ENCODE results near the gene ATP13A5.

Gene ATP13A5

DNA sequence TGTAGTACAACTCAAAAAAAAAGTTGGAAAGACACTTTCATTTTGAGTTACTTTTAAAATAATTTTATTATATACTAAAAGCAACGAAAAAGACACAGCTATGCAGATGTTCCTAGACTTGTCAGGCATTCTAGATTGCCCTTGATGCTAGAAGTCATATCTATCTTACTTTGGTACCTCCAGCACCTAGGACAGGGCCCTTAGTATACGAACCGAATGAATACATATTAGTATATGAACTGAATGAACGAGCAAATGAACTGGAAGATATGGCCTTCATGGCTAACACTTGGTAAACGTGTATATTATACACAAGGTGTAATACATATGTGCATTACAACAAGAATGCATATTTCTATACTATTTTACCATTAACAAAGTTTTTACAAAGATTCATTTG lies 24.1 kb downstream of the ATP13A5 start:
- Histone ChIP-seq H3K4me1 (no peaks in the 10 kb centered on the region), H3K4me3 (ENCODE audit: low read depth, low read length) (no peak overlapping the region), H3K9me3 (no peaks in the 10 kb centered on the region), H3K27me3 (peaks cover 10% of the 10 kb centered on the region), H3K36me3 (no peaks in the 10 kb centered on the region)
- TF ChIP-seq, protein P1, sequence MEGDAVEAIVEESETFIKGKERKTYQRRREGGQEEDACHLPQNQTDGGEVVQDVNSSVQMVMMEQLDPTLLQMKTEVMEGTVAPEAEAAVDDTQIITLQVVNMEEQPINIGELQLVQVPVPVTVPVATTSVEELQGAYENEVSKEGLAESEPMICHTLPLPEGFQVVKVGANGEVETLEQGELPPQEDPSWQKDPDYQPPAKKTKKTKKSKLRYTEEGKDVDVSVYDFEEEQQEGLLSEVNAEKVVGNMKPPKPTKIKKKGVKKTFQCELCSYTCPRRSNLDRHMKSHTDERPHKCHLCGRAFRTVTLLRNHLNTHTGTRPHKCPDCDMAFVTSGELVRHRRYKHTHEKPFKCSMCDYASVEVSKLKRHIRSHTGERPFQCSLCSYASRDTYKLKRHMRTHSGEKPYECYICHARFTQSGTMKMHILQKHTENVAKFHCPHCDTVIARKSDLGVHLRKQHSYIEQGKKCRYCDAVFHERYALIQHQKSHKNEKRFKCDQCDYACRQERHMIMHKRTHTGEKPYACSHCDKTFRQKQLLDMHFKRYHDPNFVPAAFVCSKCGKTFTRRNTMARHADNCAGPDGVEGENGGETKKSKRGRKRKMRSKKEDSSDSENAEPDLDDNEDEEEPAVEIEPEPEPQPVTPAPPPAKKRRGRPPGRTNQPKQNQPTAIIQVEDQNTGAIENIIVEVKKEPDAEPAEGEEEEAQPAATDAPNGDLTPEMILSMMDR (IDR thresholded peaks at IDR 0.05; ENCODE audit: low read depth, low read length): no peak
- no peak for DNase-seq

DNA sequence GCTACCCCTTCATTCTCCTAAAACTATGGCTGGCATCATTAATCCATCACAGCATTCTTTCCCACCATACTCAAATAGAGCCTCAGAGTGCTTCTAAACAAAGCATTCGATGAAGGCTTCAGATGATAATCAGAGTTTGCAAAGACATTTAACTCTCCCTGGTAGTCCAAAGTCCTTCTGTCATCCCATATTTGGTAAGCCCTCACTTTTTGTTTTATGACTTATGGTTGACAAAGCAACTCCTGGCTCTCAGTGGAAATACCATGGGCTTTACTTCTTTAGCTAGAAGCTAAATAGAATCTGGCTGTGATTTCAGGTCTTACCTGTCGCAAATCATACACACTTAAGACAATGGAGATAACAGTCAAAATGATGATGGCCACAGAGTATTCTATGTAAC lies 27.8 kb downstream of the ATP13A5 start:
- DNase-seq: no peak
- Histone ChIP-seq H3K36me3 (no peaks in the 10 kb centered on the region), H3K9me3 (no peaks in the 10 kb centered on the region), H3K4me1 (no peaks in the 10 kb centered on the region), H3K4me3 (ENCODE audit: low read depth, low read length) (no peak overlapping the region), H3K27me3 (peaks cover 10% of the 10 kb centered on the region)
- TF ChIP-seq, protein P1 (IDR thresholded peaks at IDR 0.05; ENCODE audit: low read depth, low read length): no peak

DNA sequence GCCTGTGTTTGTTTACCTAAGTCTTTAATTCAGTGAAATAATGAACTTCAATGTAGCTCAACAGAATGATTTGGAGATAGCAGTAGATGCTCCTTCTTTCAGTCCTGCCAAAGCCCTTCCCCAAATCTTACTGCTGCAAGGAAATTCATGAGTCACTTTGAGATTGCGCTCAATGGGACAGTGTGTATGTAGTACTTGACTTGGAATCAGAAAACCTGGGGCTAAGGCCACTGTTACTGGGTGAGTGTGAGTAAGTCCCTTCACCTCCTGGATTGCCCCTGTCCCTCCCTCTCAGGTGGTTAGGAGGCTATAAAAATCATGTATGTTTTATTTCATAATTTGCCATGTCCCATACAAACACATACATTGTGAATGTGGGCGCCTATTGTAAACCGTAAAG lies 29.9 kb downstream of the ATP13A5 start:
- TF ChIP-seq, protein P1 (IDR thresholded peaks at IDR 0.05; ENCODE audit: low read depth, low read length): no peak
- Histone ChIP-seq H3K36me3 (no peaks in the 10 kb centered on the region), H3K27me3 (peaks cover 7% of the 10 kb centered on the region), H3K4me1 (no peaks in the 10 kb centered on the region), H3K4me3 (ENCODE audit: low read depth, low read length) (no peak overlapping the region), H3K9me3 (no peaks in the 10 kb centered on the region)
- no peak for DNase-seq

DNA sequence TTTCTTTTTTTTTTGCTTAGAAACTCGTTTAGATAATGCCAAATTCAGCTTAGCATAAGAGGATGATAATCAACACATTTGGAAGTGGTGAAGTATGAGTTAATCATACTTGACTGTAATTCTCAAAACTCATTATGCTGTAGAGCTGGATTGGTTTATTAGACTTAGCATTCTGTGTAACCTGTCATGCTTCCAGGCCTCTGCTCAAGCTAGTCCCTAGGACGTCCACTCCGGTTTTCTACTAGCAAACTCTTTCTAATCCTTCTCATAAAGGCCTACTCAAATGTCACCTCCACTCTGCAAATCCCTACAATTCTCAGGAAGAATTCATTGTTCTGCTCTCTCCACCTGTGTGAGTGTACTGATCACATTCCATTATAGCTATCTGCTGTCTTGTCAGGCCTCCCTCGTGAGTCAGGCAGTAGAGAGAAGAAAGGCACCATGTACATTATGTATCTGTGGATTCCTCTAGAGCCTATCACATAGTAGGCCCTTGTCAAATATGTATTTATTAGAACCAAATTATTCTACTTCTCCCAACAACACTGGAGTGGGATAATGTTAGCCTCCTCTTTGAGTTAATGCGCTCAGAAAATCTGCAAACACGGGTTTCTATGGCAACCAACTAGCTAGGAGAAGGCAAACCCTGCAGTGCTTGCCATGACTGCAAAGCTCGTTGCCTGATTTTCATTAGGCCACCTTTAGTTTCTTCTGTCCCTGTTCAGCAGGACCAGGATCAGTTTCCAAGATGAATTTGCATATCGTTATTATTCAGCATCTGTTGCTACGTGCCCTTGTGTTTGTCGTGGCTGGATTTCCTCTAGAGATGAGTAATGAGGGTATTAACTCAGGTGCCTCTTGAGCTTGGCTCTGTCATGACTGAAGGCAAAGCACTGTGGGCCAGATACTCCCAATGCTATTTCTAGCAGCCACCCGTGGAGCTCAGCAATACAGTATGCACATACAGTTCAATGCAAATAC lies 30.7 kb downstream of the ATP13A5 start:
- H3K9me3 ChIP-seq: no peaks in the 10 kb centered on the region
- H3K4me3 ChIP-seq (ENCODE audit: low read depth, low read length): no peak overlapping the region
- DNase-seq: no peak

DNA sequence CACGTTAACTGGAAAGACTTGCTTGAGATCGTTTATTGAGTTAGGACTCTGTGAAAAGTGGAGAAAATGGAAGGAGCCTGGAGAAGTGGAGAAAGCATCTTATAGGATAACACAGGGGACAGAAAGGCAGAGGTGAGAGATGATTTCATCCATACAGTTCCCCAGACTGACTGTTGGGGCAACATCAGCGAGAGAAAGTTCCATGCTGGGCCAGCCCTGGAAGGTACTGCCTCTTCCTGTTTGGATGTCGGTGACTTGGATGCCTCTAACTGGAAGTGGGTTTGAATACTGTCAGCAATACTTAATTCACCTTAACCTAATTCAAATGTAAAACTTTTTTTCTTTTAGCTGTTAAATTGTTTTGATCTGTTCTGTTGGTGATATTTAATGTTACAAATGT lies 32.3 kb downstream of the ATP13A5 start:
- Histone ChIP-seq H3K36me3 (no peaks in the 10 kb centered on the region), H3K4me3 (ENCODE audit: low read depth, low read length) (no peak overlapping the region), H3K4me1 (no peaks in the 10 kb centered on the region), H3K27me3 (peaks cover 6% of the 10 kb centered on the region), H3K9me3 (no peaks in the 10 kb centered on the region)
- TF ChIP-seq, protein P1 (IDR thresholded peaks at IDR 0.05; ENCODE audit: low read depth, low read length): no peak
- DNase-seq: no peak

More for the DNA sequence above, 30.7 kb downstream of the ATP13A5 start:
- no peaks in the 10 kb centered on the region for H3K36me3 ChIP-seq
- peaks cover 4% of the 10 kb centered on the region; the same call in 1 of the 2 replicates for H3K27me3 ChIP-seq
- TF ChIP-seq, protein P1 (IDR thresholded peaks at IDR 0.05; ENCODE audit: low read depth, low read length): no peak
- H3K4me1 ChIP-seq: no peaks in the 10 kb centered on the region

DNA sequence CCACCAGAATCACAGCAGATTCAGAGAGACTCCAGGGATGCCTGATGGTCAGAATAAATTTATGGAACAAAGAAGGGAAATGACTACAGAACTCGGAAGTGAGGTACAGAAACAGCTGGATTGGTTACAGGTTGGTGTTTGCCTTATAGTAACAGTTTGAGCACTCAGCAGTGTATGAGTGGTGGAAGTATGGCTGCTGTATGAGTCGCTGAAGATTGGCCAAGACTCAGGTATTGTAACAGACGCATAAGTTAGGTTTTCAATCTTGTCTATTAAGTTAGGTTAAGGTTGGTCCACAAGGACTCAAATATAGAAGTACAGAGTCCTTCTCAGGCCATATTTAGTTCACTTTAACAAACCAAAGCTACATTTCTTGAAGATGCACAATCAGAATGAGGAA lies 33.1 kb downstream of the ATP13A5 start:
- no peaks in the 10 kb centered on the region for H3K4me1 ChIP-seq
- no peak overlapping the region for H3K4me3 ChIP-seq (ENCODE audit: low read depth, low read length)
- TF ChIP-seq, protein P1 (IDR thresholded peaks at IDR 0.05; ENCODE audit: low read depth, low read length): no peak

More for the DNA sequence above, 33.1 kb downstream of the ATP13A5 start:
- no peaks in the 10 kb centered on the region for H3K9me3 ChIP-seq
- no peak for DNase-seq
- peaks cover 4% of the 10 kb centered on the region; the same call in 1 of the 2 replicates for H3K27me3 ChIP-seq
- no peaks in the 10 kb centered on the region for H3K36me3 ChIP-seq

All from BE2C (cell line).